Stimulated activated memory B cell treated with anti-CD40 and anti-IgM and Interleukin-4, amounts not matched to agents 10 μg/mL and 1 μg/mL and 100 μg/mL, for 72 hours (primary cell): ENCODE results near the gene PRKAR2B.

Experiments
- ATAC-seq: fragments of 150-1000 bp; cut with Tn5 transposase; 2 replicates; pipeline ENCODE4 v1.10.0; 2021
- H3K27ac Mint-ChIP-seq: one replicate; pipeline ENCODE4 v1.8.0; 2022; ENCODE audit warnings: mild to moderate bottlenecking, mixed read lengths
- H3K27me3 Mint-ChIP-seq: one replicate; pipeline ENCODE4 v1.8.0; 2022; ENCODE audit warnings: mixed read lengths
- H3K36me3 Mint-ChIP-seq: one replicate; pipeline ENCODE4 v1.8.0; 2022; ENCODE audit warnings: mixed read lengths
- H3K4me1 Mint-ChIP-seq: one replicate; pipeline ENCODE4 v1.8.0; 2022; ENCODE audit warnings: mixed read lengths
- H3K4me3 Mint-ChIP-seq: one replicate; pipeline ENCODE4 v1.8.0; 2022; ENCODE audit warnings: mild to moderate bottlenecking, moderate library complexity, mixed read lengths
- H3K9me3 Mint-ChIP-seq: one replicate; pipeline ENCODE4 v1.8.0; 2022; ENCODE audit warnings: mixed read lengths

The PRKAR2B gene

GRCh38 chr7:107044347-107045194 is at the start of gene PRKAR2B:
Gene PRKAR2B (plus strand): TSS chr7:107044705. CDS start chr7:107044908, 203 bp downstream.
- ATAC-seq: peak; percentile 93
- Mint-ChIP-seq H3K27ac (peak within 1 kb of the TSS; percentile 43), H3K9me3 (no peaks in the 10 kb centered on the region), H3K36me3 (no peaks in the 10 kb centered on the region), H3K4me1 (peaks cover 19% of the 10 kb centered on the region), H3K4me3 (peak within 1 kb of the TSS; percentile 99), H3K27me3 (peaks cover 39% of the 10 kb centered on the region)

GRCh38 chr7:106994833-106995232 is 49.7 kb upstream of the PRKAR2B start:
- H3K4me3 Mint-ChIP-seq: no peak overlapping the region
- H3K27ac Mint-ChIP-seq: no peak overlapping the region
- no peak for ATAC-seq
- no peaks in the 10 kb centered on the region for H3K4me1 Mint-ChIP-seq
- no peaks in the 10 kb centered on the region for H3K9me3 Mint-ChIP-seq
- H3K36me3 Mint-ChIP-seq: peaks cover 4% of the 10 kb centered on the region
- peaks cover 24% of the 10 kb centered on the region for H3K27me3 Mint-ChIP-seq

GRCh38 chr7:106997487-106998271 is 46.8 kb upstream of the PRKAR2B start:
- Mint-ChIP-seq H3K4me3 (no peak overlapping the region), H3K9me3 (no peaks in the 10 kb centered on the region), H3K36me3 (peaks cover 4% of the 10 kb centered on the region), H3K27me3 (peaks cover 24% of the 10 kb centered on the region), H3K27ac (no peak overlapping the region), H3K4me1 (no peaks in the 10 kb centered on the region)
- ATAC-seq: no peak

GRCh38 chr7:106999023-106999422 is 45.5 kb upstream of the PRKAR2B start:
- Mint-ChIP-seq H3K27ac (no peak overlapping the region), H3K4me1 (no peaks in the 10 kb centered on the region), H3K27me3 (peaks cover 16% of the 10 kb centered on the region), H3K9me3 (no peaks in the 10 kb centered on the region), H3K4me3 (no peak overlapping the region), H3K36me3 (peaks cover 2% of the 10 kb centered on the region)
- no peak for ATAC-seq

- H3K27ac Mint-ChIP-seq: no peak overlapping the region
- no peaks in the 10 kb centered on the region for H3K4me1 Mint-ChIP-seq
- ATAC-seq: no peak
- H3K4me3 Mint-ChIP-seq: no peak overlapping the region
- no peaks in the 10 kb centered on the region for H3K36me3 Mint-ChIP-seq
- peaks cover 2% of the 10 kb centered on the region for H3K27me3 Mint-ChIP-seq
- no peaks in the 10 kb centered on the region for H3K9me3 Mint-ChIP-seq
These were observed 43.0 kb upstream of the PRKAR2B start for GRCh38 chr7:107001490-107001889.

GRCh38 chr7:107002126-107002525 is 42.4 kb upstream of the PRKAR2B start:
- ATAC-seq: no peak
- Mint-ChIP-seq H3K4me1 (no peaks in the 10 kb centered on the region), H3K36me3 (no peaks in the 10 kb centered on the region), H3K27me3 (no peaks in the 10 kb centered on the region), H3K9me3 (no peaks in the 10 kb centered on the region), H3K27ac (no peak overlapping the region), H3K4me3 (no peak overlapping the region)

- no peak overlapping the region for H3K27ac Mint-ChIP-seq
- H3K9me3 Mint-ChIP-seq: no peaks in the 10 kb centered on the region
- H3K27me3 Mint-ChIP-seq: no peaks in the 10 kb centered on the region
- no peaks in the 10 kb centered on the region for H3K4me1 Mint-ChIP-seq
- H3K4me3 Mint-ChIP-seq: no peak overlapping the region
- no peak for ATAC-seq
- H3K36me3 Mint-ChIP-seq: no peaks in the 10 kb centered on the region
These were observed 41.9 kb upstream of the PRKAR2B start for GRCh38 chr7:107002529-107002998.

- no peaks in the 10 kb centered on the region for H3K27me3 Mint-ChIP-seq
- H3K9me3 Mint-ChIP-seq: no peaks in the 10 kb centered on the region
- no peak overlapping the region for H3K4me3 Mint-ChIP-seq
- H3K27ac Mint-ChIP-seq: no peak overlapping the region
- ATAC-seq: no peak
- H3K36me3 Mint-ChIP-seq: no peaks in the 10 kb centered on the region
- H3K4me1 Mint-ChIP-seq: no peaks in the 10 kb centered on the region
These were observed 37.3 kb upstream of the PRKAR2B start for GRCh38 chr7:107007007-107007891.

GRCh38 chr7:107007892-107008287 is 36.6 kb upstream of the PRKAR2B start:
- H3K9me3 Mint-ChIP-seq: no peaks in the 10 kb centered on the region
- no peaks in the 10 kb centered on the region for H3K36me3 Mint-ChIP-seq
- no peak overlapping the region for H3K27ac Mint-ChIP-seq
- no peaks in the 10 kb centered on the region for H3K4me1 Mint-ChIP-seq
- no peaks in the 10 kb centered on the region for H3K27me3 Mint-ChIP-seq
- H3K4me3 Mint-ChIP-seq: no peak overlapping the region
- no peak for ATAC-seq

GRCh38 chr7:107009846-107010203 is 34.7 kb upstream of the PRKAR2B start:
- H3K27ac Mint-ChIP-seq: no peak overlapping the region
- no peak for ATAC-seq
- H3K27me3 Mint-ChIP-seq: peaks cover 11% of the 10 kb centered on the region
- no peaks in the 10 kb centered on the region for H3K36me3 Mint-ChIP-seq
- H3K4me3 Mint-ChIP-seq: no peak overlapping the region
- no peaks in the 10 kb centered on the region for H3K4me1 Mint-ChIP-seq
- no peaks in the 10 kb centered on the region for H3K9me3 Mint-ChIP-seq

GRCh38 chr7:107012691-107013090 is 31.8 kb upstream of the PRKAR2B start:
- Mint-ChIP-seq H3K36me3 (no peaks in the 10 kb centered on the region), H3K4me3 (no peak overlapping the region), H3K4me1 (no peaks in the 10 kb centered on the region), H3K9me3 (no peaks in the 10 kb centered on the region), H3K27me3 (peaks cover 11% of the 10 kb centered on the region), H3K27ac (no peak overlapping the region)
- no peak for ATAC-seq

- Mint-ChIP-seq H3K27ac (no peak overlapping the region), H3K4me1 (no peaks in the 10 kb centered on the region), H3K9me3 (no peaks in the 10 kb centered on the region), H3K4me3 (no peak overlapping the region), H3K27me3 (peaks cover 11% of the 10 kb centered on the region), H3K36me3 (no peaks in the 10 kb centered on the region)
- ATAC-seq: no peak
These were observed 30.0 kb upstream of the PRKAR2B start for GRCh38 chr7:107014387-107015023.

- Mint-ChIP-seq H3K36me3 (no peaks in the 10 kb centered on the region), H3K27me3 (peaks cover 11% of the 10 kb centered on the region), H3K27ac (no peak overlapping the region), H3K4me3 (no peak overlapping the region), H3K4me1 (no peaks in the 10 kb centered on the region), H3K9me3 (no peaks in the 10 kb centered on the region)
- ATAC-seq: no peak
These were observed 28.2 kb upstream of the PRKAR2B start for GRCh38 chr7:107016312-107016711.

GRCh38 chr7:107017965-107018719 is 26.4 kb upstream of the PRKAR2B start:
- no peak for ATAC-seq
- Mint-ChIP-seq H3K4me3 (no peak overlapping the region), H3K27me3 (peaks cover 9% of the 10 kb centered on the region), H3K27ac (no peak overlapping the region), H3K9me3 (no peaks in the 10 kb centered on the region), H3K4me1 (no peaks in the 10 kb centered on the region), H3K36me3 (no peaks in the 10 kb centered on the region)
